GM18519 (cell line): ENCODE data around the gene BAHD1.

Experiments used
- ATAC-seq: cut with Tn5 transposase; IDR thresholded peaks from one replicate; pipeline ENCODE4 v1.9.1; 2021; ENCODE audit warnings: mild to moderate bottlenecking, moderate library complexity; ENCODE audit not compliant: unreplicated experiment, low FRiP score

Gene BAHD1

GRCh38 chr15:40464595-40465185 lies 23.9 kb downstream of the BAHD1 start:
- no peak for ATAC-seq

GRCh38 chr15:40465939-40466338 lies 25.2 kb downstream of the BAHD1 start:
- no peak for ATAC-seq

- ATAC-seq, result no peak
Observed at GRCh38 chr15:40466426-40467260, 25.9 kb downstream of the BAHD1 start.

GRCh38 chr15:40467261-40467615 lies 26.5 kb downstream of the BAHD1 start:
- ATAC-seq, result no peak

- no peak for ATAC-seq
Observed at GRCh38 chr15:40468898-40469331, 28.2 kb downstream of the BAHD1 start.

- ATAC-seq, result no peak
Observed at GRCh38 chr15:40469776-40470390, 29.1 kb downstream of the BAHD1 start.

- ATAC-seq, result no peak
Observed at GRCh38 chr15:40470423-40471104, 29.8 kb downstream of the BAHD1 start, which contains the start of gene CHST14. CHST14 (plus strand) TSS chr15:40470984; CDS start chr15:40471214, 230 bp downstream.

GRCh38 chr15:40471105-40471807 lies 30.5 kb downstream of the BAHD1 start:
- ATAC-seq, result no peak

GRCh38 chr15:40471808-40472150 lies 31.0 kb downstream of the BAHD1 start:
- ATAC-seq, result no peak

GRCh38 chr15:40472171-40472727 lies 31.5 kb downstream of the BAHD1 start:
- ATAC-seq, result no peak

GRCh38 chr15:40474581-40474980 lies 33.8 kb downstream of the BAHD1 start:
- ATAC-seq, result no peak

GRCh38 chr15:40477642-40478327 lies 37.0 kb downstream of the BAHD1 start:
- ATAC-seq, result no peak

GRCh38 chr15:40479024-40479423 lies 38.3 kb downstream of the BAHD1 start:
- ATAC-seq, result no peak

- ATAC-seq, result no peak
Observed at GRCh38 chr15:40481341-40482074, 40.8 kb downstream of the BAHD1 start.

- no peak for ATAC-seq
Observed at GRCh38 chr15:40483919-40484318, 43.2 kb downstream of the BAHD1 start.

- no peak for ATAC-seq
Observed at GRCh38 chr15:40486066-40486770, 45.5 kb downstream of the BAHD1 start.

- no peak for ATAC-seq
Observed at GRCh38 chr15:40487816-40488682, 47.3 kb downstream of the BAHD1 start.
